ENCODE results near the gene DENND2D.

GRCh38 chr1:111174070-111174469, 26.4 kb downstream of the DENND2D start:
- TF ChIP-seq CTCF (IDR thresholded peaks at IDR 0.05; ENCODE audit: poor library complexity, severe bottlenecking): no peak
- no peak for TF ChIP-seq TAF1 (IDR thresholded peaks at IDR 0.05; ENCODE audit: low read depth)
- no peak for TF ChIP-seq REST (IDR thresholded peaks at IDR 0.05; ENCODE audit: borderline replicate concordance)
- TF ChIP-seq POLR2AphosphoS5 (IDR thresholded peaks at IDR 0.05): no peak
- no peak for TF ChIP-seq RAD21 (conservative IDR thresholded peaks at IDR 0.05)
- TF ChIP-seq EZH2 (IDR thresholded peaks at IDR 0.05; ENCODE audit: borderline replicate concordance, insufficient read depth, low read length, poor library complexity, severe bottlenecking): no peak
- TF ChIP-seq SMC3 (conservative IDR thresholded peaks at IDR 0.05; ENCODE audit: poor library complexity): no peak
- TF ChIP-seq EP300 (conservative IDR thresholded peaks at IDR 0.05; ENCODE audit: poor library complexity, severe bottlenecking): no peak

Measured in neural cell (in vitro differentiated cells).